Keratinocyte (primary cell): ENCODE data around the gene VIPR1. TPM values are rescaled to one million over a fixed set of nuclear protein-coding genes. Genes with fewer than 3 reads are reported as not detected.

ENCODE experiments used
- DNase-seq: peaks from one replicate; pipeline ENCODE4 v3.0.0-alpha.2; 2011; ENCODE audit warnings: low read depth, missing footprints, low spot score
- FAIRE-seq: peaks from 2 replicates; lab custom pipeline; 2011; peaks lifted over from hg19 to GRCh38; lab: Jason Lieb, UNC
- H2AFZ ChIP-seq: 2 replicates; pipeline ENCODE4 v1.6.0; 2012; ENCODE audit warnings: low read length, control low read depth, inconsistent platforms; ENCODE audit not compliant: control insufficient read depth
- H3K27ac ChIP-seq: 2 replicates; pipeline ENCODE4 v1.5.1; 2011; ENCODE audit warnings: low read length; ENCODE audit not compliant: control insufficient read depth, insufficient read depth
- H3K27me3 ChIP-seq: 3 replicates; pipeline ENCODE4 v1.6.0; 2011; ENCODE audit warnings: low read length; ENCODE audit not compliant: control insufficient read depth, insufficient read depth; ENCODE audit errors: extremely low read depth
- H3K36me3 ChIP-seq, 2 experiments: 2 replicates in 1 of 2; 3 replicates in 1 of 2; pipeline ENCODE4 v1.5.1; 2011; ENCODE audit warnings: low read length in 2 of 2, mild to moderate bottlenecking in 1 of 2; ENCODE audit not compliant: control insufficient read depth in 2 of 2, insufficient read depth in 2 of 2; ENCODE audit errors: extremely low read depth in 1 of 2
- H3K4me1 ChIP-seq: 3 replicates; pipeline ENCODE4 v1.5.1; 2011; ENCODE audit warnings: low read length; ENCODE audit not compliant: control insufficient read depth, insufficient read depth; ENCODE audit errors: extremely low read depth
- H3K4me2 ChIP-seq: 3 replicates; pipeline ENCODE4 v1.6.0; 2011; ENCODE audit warnings: low read depth, low read length; ENCODE audit not compliant: control insufficient read depth, insufficient read depth; ENCODE audit errors: extremely low read depth
- H3K4me3 ChIP-seq, 3 experiments: fragments of 200-600 bp in 1 of 3; sonication (generic) in 1 of 3; 2 replicates in 2 of 3; 3 replicates in 1 of 3; pipeline ENCODE4 v1.5.1; 2011 to 2016; ENCODE audit warnings: low read length in 3 of 3, mild to moderate bottlenecking in 3 of 3, control low read depth in 2 of 3, inconsistent platforms in 1 of 3, low read depth in 1 of 3, mixed read lengths in 1 of 3, mixed run types in 1 of 3, moderate library complexity in 1 of 3; ENCODE audit not compliant: control insufficient read depth in 2 of 3, insufficient read depth in 2 of 3; ENCODE audit errors: extremely low read depth in 1 of 3
- H3K79me2 ChIP-seq: 2 replicates; pipeline ENCODE4 v1.6.0; 2012; ENCODE audit warnings: low read length; ENCODE audit not compliant: control insufficient read depth, insufficient read depth
- H3K9ac ChIP-seq: 3 replicates; pipeline ENCODE4 v1.6.0; 2011; ENCODE audit warnings: low read length; ENCODE audit not compliant: control insufficient read depth, insufficient read depth; ENCODE audit errors: extremely low read depth
- H3K9me1 ChIP-seq: 3 replicates; pipeline ENCODE4 v1.6.0; 2011; ENCODE audit warnings: low read length; ENCODE audit not compliant: control insufficient read depth, insufficient read depth; ENCODE audit errors: extremely low read depth
- H3K9me3 ChIP-seq: 2 replicates; pipeline ENCODE4 v1.5.1; 2012; ENCODE audit warnings: low read depth, low read length; ENCODE audit not compliant: control insufficient read depth
- H4K20me1 ChIP-seq: 3 replicates; pipeline ENCODE4 v1.6.0; 2011; ENCODE audit warnings: low read length; ENCODE audit not compliant: control insufficient read depth, insufficient read depth; ENCODE audit errors: extremely low read depth
- CTCF ChIP-seq, 3 experiments: IDR thresholded peaks in 1 of 3; conservative IDR thresholded peaks in 1 of 3; optimal IDR thresholded peaks in 1 of 3; 2 replicates in 2 of 3; 3 replicates in 1 of 3; pipeline versions ENCODE3 to v1.5.1; 2011; ENCODE audit warnings: low read length in 3 of 3, mild to moderate bottlenecking in 3 of 3, moderate library complexity in 2 of 3, control low read depth in 1 of 3, inconsistent platforms in 1 of 3; ENCODE audit not compliant: insufficient read depth in 2 of 3; ENCODE audit errors: extremely low read depth in 1 of 3
- EZH2 ChIP-seq: IDR thresholded peaks from one replicate; pipeline ENCODE4 v1.6.1; 2012; ENCODE audit warnings: inconsistent platforms, mild to moderate bottlenecking, low read length, moderate library complexity
- dilution Hi-C: fragments of 300-500 bp; cut with MboI; formaldehyde crosslinking; loops from one replicate; pipeline ENCODE4 v1.7.0; 2020; ENCODE audit warnings: low sequenced_read_pairs; ENCODE audit not compliant: extremely low pct_ligation_motif_present
- polyA plus RNA-seq, 5 experiments: library from polyadenylated mRNA; depleted of rRNA in 3 of 5; stranded (reverse) in 3 of 5; stranded (forward) in 1 of 5; unstranded in 1 of 5; fragments of >200 nt; gene quantifications; 1 replicate in 1 of 5; 2 replicates in 3 of 5; 3 replicates in 1 of 5; pipeline versions ENCODE4 v1.2.1 to v1.2.3, GENCODE V29; 2011 to 2012; ENCODE audit warnings: missing spikeins in 2 of 5, low read depth in 1 of 5, low replicate concordance in 1 of 5

The VIPR1 gene
- polyA plus RNA-seq, 1 donor (not counting 4 experiments of a cell fraction or from before 2014, with no cell fraction given) = 4.5 TPM

- DNase-seq (no peak), FAIRE-seq (peak; percentile 95)
- H3K27me3 ChIP-seq = no peaks in the 10 kb centered on the region
- H3K4me1 ChIP-seq = peaks cover 20% of the 10 kb centered on the region
- peak overlapping the region; percentile 22 for H3K9ac ChIP-seq
- H3K27ac ChIP-seq = peak overlapping the region; percentile 15
- H3K9me1 ChIP-seq = no peaks in the 10 kb centered on the region
- H3K36me3 ChIP-seq = no peaks in the 10 kb centered on the region
- H4K20me1 ChIP-seq = no peaks in the 10 kb centered on the region
- no peak overlapping the region for H3K4me3 ChIP-seq
- peak overlapping the region; percentile 80 for H3K4me2 ChIP-seq
- dilution Hi-C loops = no loop called here
- H3K9me3 ChIP-seq = no peaks in the 10 kb centered on the region
- peak overlapping the region; percentile 53 for H2AFZ ChIP-seq
- H3K79me2 ChIP-seq = no peaks in the 10 kb centered on the region
- TF ChIP-seq CTCF (optimal IDR thresholded peaks at IDR 0.05 in 1 of 3, IDR thresholded peaks at IDR 0.05 in 1 of 3, conservative IDR thresholded peaks at IDR 0.05 in 1 of 3; ENCODE audit: extremely low read depth in 1 of 3, insufficient read depth in 2 of 3, low read length in 3 of 3) = no peak
- TF ChIP-seq EZH2 = no peak
Measured at GRCh38 chr3:42490243-42490642, 12.2 kb upstream of the VIPR1 start.

GRCh38 chr3:42491881-42492507 is 10.4 kb upstream of the VIPR1 start:
- Histone ChIP-seq H3K4me3 (no peak overlapping the region), H3K36me3 (no peaks in the 10 kb centered on the region), H3K9me3 (no peaks in the 10 kb centered on the region), H3K4me2 (no peak overlapping the region), H4K20me1 (no peaks in the 10 kb centered on the region), H3K27me3 (no peaks in the 10 kb centered on the region), H2AFZ (no peak overlapping the region), H3K79me2 (no peaks in the 10 kb centered on the region), H3K9ac (no peak overlapping the region), H3K4me1 (peaks cover 23% of the 10 kb centered on the region), H3K27ac (no peak overlapping the region), H3K9me1 (no peaks in the 10 kb centered on the region)
- TF ChIP-seq EZH2 (no peak), CTCF (optimal IDR thresholded peaks at IDR 0.05 in 1 of 3, IDR thresholded peaks at IDR 0.05 in 1 of 3, conservative IDR thresholded peaks at IDR 0.05 in 1 of 3; ENCODE audit: extremely low read depth in 1 of 3, insufficient read depth in 2 of 3, low read length in 3 of 3) (no peak)
- dilution Hi-C loops = no loop called here
- FAIRE-seq (no peak), DNase-seq (no peak)
